HG03159 (cell line): ENCODE data around the gene AASS.
"Not testable (repeated sequence)": the region's sequence is repeated elsewhere in the genome, so short reads cannot be mapped to it uniquely, and the experiment has no call there.

Experiments
- ATAC-seq: cut with Tn5 transposase; IDR thresholded peaks from one replicate; pipeline ENCODE4 v1.9.1; 2021; ENCODE audit warnings: mild to moderate bottlenecking, moderate library complexity; ENCODE audit not compliant: unreplicated experiment

The AASS gene

GRCh38 chr7:122143751-122144711 is at the start of gene AASS:
Gene AASS (minus strand): TSS chr7:122144249. CDS start chr7:122133726, 10,523 bp downstream.
- peak; percentile 100 for ATAC-seq

- no peak for ATAC-seq
These were observed 44.7 kb upstream of the AASS start for GRCh38 chr7:122188785-122189184.

GRCh38 chr7:122183106-122183505 is 39.1 kb upstream of the AASS start:
- ATAC-seq = no peak

- no peak for ATAC-seq
These were observed 38.0 kb upstream of the AASS start for GRCh38 chr7:122182081-122182480.

GRCh38 chr7:122172144-122172543 is 28.1 kb upstream of the AASS start:
- ATAC-seq = not testable (repeated sequence)

GRCh38 chr7:122166740-122167139 is 22.7 kb upstream of the AASS start:
- no peak for ATAC-seq

- no peak for ATAC-seq
These were observed 22.2 kb upstream of the AASS start for GRCh38 chr7:122166275-122166674.

- ATAC-seq = no peak
These were observed 17.6 kb upstream of the AASS start for GRCh38 chr7:122161628-122162027.

GRCh38 chr7:122155566-122155965 is 11.5 kb upstream of the AASS start:
- no peak for ATAC-seq

GRCh38 chr7:122148878-122149277 is 4.8 kb upstream of the AASS start:
- no peak for ATAC-seq

GRCh38 chr7:122148081-122148480 is 4.0 kb upstream of the AASS start:
- ATAC-seq = no peak

- ATAC-seq = no peak
These were observed 2.0 kb upstream of the AASS start for GRCh38 chr7:122145937-122146645.

- ATAC-seq = no peak
These were observed 686 bp downstream of the AASS start for GRCh38 chr7:122143376-122143750.

- no peak for ATAC-seq
These were observed 3.1 kb downstream of the AASS start for GRCh38 chr7:122140918-122141317.

- ATAC-seq = no peak
These were observed 6.6 kb downstream of the AASS start for GRCh38 chr7:122137251-122138077.

- no peak for ATAC-seq
These were observed 7.3 kb downstream of the AASS start for GRCh38 chr7:122136639-122137245.

- ATAC-seq = no peak
These were observed 8.0 kb downstream of the AASS start for GRCh38 chr7:122136078-122136477.

GRCh38 chr7:122135275-122135674 is 8.8 kb downstream of the AASS start:
- no peak for ATAC-seq

GRCh38 chr7:122134793-122135192 is 9.3 kb downstream of the AASS start:
- not testable (repeated sequence) for ATAC-seq

- ATAC-seq = no peak
These were observed 10.6 kb downstream of the AASS start for GRCh38 chr7:122133477-122133876.

GRCh38 chr7:122132341-122132740 is 11.7 kb downstream of the AASS start:
- ATAC-seq = no peak
